Stimulated activated naive CD8-positive, alpha-beta T cell treated with anti-CD3 and anti-CD28 coated beads, Interleukin-15, amount 100 ng/mL, for 72 hours (primary cell): ENCODE data around the gene PDE4D.
"Not testable (repeated sequence)": the region's sequence is repeated elsewhere in the genome, so short reads cannot be mapped to it uniquely, and the experiment has no call there.

Experiments used
- ATAC-seq: fragments of 150-1000 bp; cut with Tn5 transposase; 2 replicates; pipeline ENCODE4 v1.10.0; 2021; ENCODE audit warnings: mild to moderate bottlenecking, moderate library complexity
- DNase-seq, 2 donors: peaks; one replicate each; pipeline ENCODE4 v3.0.0; 2021 to 2022
- H3K27ac Mint-ChIP-seq, 2 donors: one replicate each; pipeline ENCODE4 v1.8.0; 2022; ENCODE audit warnings: mild to moderate bottlenecking in 2 of 2, mixed read lengths in 2 of 2, moderate library complexity in 2 of 2
- H3K27me3 Mint-ChIP-seq: one replicate; pipeline ENCODE4 v1.8.0; 2022; ENCODE audit warnings: mixed read lengths
- H3K4me1 Mint-ChIP-seq: one replicate; pipeline ENCODE4 v1.8.0; 2022; ENCODE audit warnings: mild to moderate bottlenecking, mixed read lengths
- H3K4me3 Mint-ChIP-seq, 2 donors: one replicate each; pipeline ENCODE4 v1.8.0; 2022; ENCODE audit warnings: mild to moderate bottlenecking in 2 of 2, mixed read lengths in 2 of 2, moderate library complexity in 1 of 2
- H3K9me3 Mint-ChIP-seq, 2 donors: one replicate each; pipeline ENCODE4 v1.8.0; 2022; ENCODE audit warnings: mixed read lengths in 2 of 2

The PDE4D gene

GRCh38 chr5:59756373-59757035 is 137.0 kb downstream of the PDE4D start:
- no peaks in the 10 kb centered on the region for H3K27me3 Mint-ChIP-seq
- no peak for ATAC-seq

GRCh38 chr5:59755476-59755875 is 138.1 kb downstream of the PDE4D start:
- H3K4me1 Mint-ChIP-seq = no peaks in the 10 kb centered on the region
- H3K27ac Mint-ChIP-seq = no peak overlapping the region
- H3K4me3 Mint-ChIP-seq = no peak overlapping the region
- no peaks in the 10 kb centered on the region for H3K9me3 Mint-ChIP-seq
- H3K27me3 Mint-ChIP-seq = no peaks in the 10 kb centered on the region
- ATAC-seq = no peak
- DNase-seq = no peak

More at GRCh38 chr5:59756373-59757035, 137.0 kb downstream of the PDE4D start:
- Mint-ChIP-seq H3K4me1 (no peaks in the 10 kb centered on the region), H3K9me3 (no peaks in the 10 kb centered on the region), H3K27ac (no peak overlapping the region), H3K4me3 (no peak overlapping the region)
- no peak for DNase-seq

GRCh38 chr5:59753599-59753998 is 139.9 kb downstream of the PDE4D start:
- Mint-ChIP-seq H3K4me3 (no peak overlapping the region), H3K27ac (no peak overlapping the region), H3K9me3 (no peaks in the 10 kb centered on the region), H3K27me3 (no peaks in the 10 kb centered on the region), H3K4me1 (no peaks in the 10 kb centered on the region)
- ATAC-seq = no peak
- no peak for DNase-seq

- Mint-ChIP-seq H3K9me3 (no peaks in the 10 kb centered on the region), H3K4me3 (no peak overlapping the region), H3K27me3 (peaks cover 9% of the 10 kb centered on the region), H3K27ac (no peak overlapping the region), H3K4me1 (no peaks in the 10 kb centered on the region)
- no peak for DNase-seq
- ATAC-seq = no peak
Observed at GRCh38 chr5:59749782-59750520, 143.6 kb downstream of the PDE4D start.

GRCh38 chr5:59748036-59748663 is 145.4 kb downstream of the PDE4D start:
- H3K4me3 Mint-ChIP-seq, H3K27ac Mint-ChIP-seq, DNase-seq, H3K4me1 Mint-ChIP-seq, H3K27me3 Mint-ChIP-seq, ATAC-seq, H3K9me3 Mint-ChIP-seq: not testable (repeated sequence)

- Mint-ChIP-seq H3K27ac (no peak overlapping the region), H3K27me3 (peaks cover 9% of the 10 kb centered on the region), H3K4me3 (no peak overlapping the region), H3K4me1 (no peaks in the 10 kb centered on the region), H3K9me3 (no peaks in the 10 kb centered on the region)
- DNase-seq = no peak
- ATAC-seq = no peak
Observed at GRCh38 chr5:59746241-59746765, 147.2 kb downstream of the PDE4D start.

- Mint-ChIP-seq H3K4me3 (no peak overlapping the region), H3K27me3 (peaks cover 9% of the 10 kb centered on the region), H3K9me3 (no peaks in the 10 kb centered on the region), H3K4me1 (no peaks in the 10 kb centered on the region), H3K27ac (no peak overlapping the region)
- ATAC-seq = no peak
- no peak for DNase-seq
Observed at GRCh38 chr5:59745415-59745863, 148.1 kb downstream of the PDE4D start.

GRCh38 chr5:59744531-59744992 is 149.0 kb downstream of the PDE4D start:
- no peak overlapping the region for H3K27ac Mint-ChIP-seq
- H3K27me3 Mint-ChIP-seq = peaks cover 9% of the 10 kb centered on the region
- ATAC-seq (no peak), DNase-seq (no peak)
- no peak overlapping the region for H3K4me3 Mint-ChIP-seq
- no peaks in the 10 kb centered on the region for H3K4me1 Mint-ChIP-seq
- H3K9me3 Mint-ChIP-seq = no peaks in the 10 kb centered on the region

GRCh38 chr5:59741599-59741998 is 151.9 kb downstream of the PDE4D start:
- no peaks in the 10 kb centered on the region for H3K4me1 Mint-ChIP-seq
- ATAC-seq (no peak), DNase-seq (no peak)
- no peak overlapping the region for H3K27ac Mint-ChIP-seq
- no peak overlapping the region for H3K4me3 Mint-ChIP-seq
- no peaks in the 10 kb centered on the region for H3K9me3 Mint-ChIP-seq
- H3K27me3 Mint-ChIP-seq = peaks cover 3% of the 10 kb centered on the region

- Mint-ChIP-seq H3K4me1 (no peaks in the 10 kb centered on the region), H3K9me3 (no peaks in the 10 kb centered on the region), H3K4me3 (no peak overlapping the region), H3K27me3 (no peaks in the 10 kb centered on the region), H3K27ac (no peak overlapping the region)
- DNase-seq (no peak), ATAC-seq (no peak)
Observed at GRCh38 chr5:59738024-59738423, 155.5 kb downstream of the PDE4D start.

- no peaks in the 10 kb centered on the region for H3K9me3 Mint-ChIP-seq
- H3K4me1 Mint-ChIP-seq = no peaks in the 10 kb centered on the region
- H3K27ac Mint-ChIP-seq = no peak overlapping the region
- no peak for ATAC-seq
- H3K27me3 Mint-ChIP-seq = no peaks in the 10 kb centered on the region
- H3K4me3 Mint-ChIP-seq = no peak overlapping the region
- no peak for DNase-seq
Observed at GRCh38 chr5:59732806-59733205, 160.7 kb downstream of the PDE4D start.

- DNase-seq (no peak), ATAC-seq (no peak)
- no peak overlapping the region for H3K27ac Mint-ChIP-seq
- H3K27me3 Mint-ChIP-seq = no peaks in the 10 kb centered on the region
- no peaks in the 10 kb centered on the region for H3K4me1 Mint-ChIP-seq
- H3K9me3 Mint-ChIP-seq = no peaks in the 10 kb centered on the region
- no peak overlapping the region for H3K4me3 Mint-ChIP-seq
Observed at GRCh38 chr5:59732301-59732700, 161.2 kb downstream of the PDE4D start.

GRCh38 chr5:59731809-59732208 is 161.7 kb downstream of the PDE4D start:
- Mint-ChIP-seq H3K9me3 (no peaks in the 10 kb centered on the region), H3K27ac (no peak overlapping the region), H3K4me1 (no peaks in the 10 kb centered on the region), H3K27me3 (no peaks in the 10 kb centered on the region), H3K4me3 (no peak overlapping the region)
- DNase-seq (no peak), ATAC-seq (no peak)

GRCh38 chr5:59729820-59730219 is 163.7 kb downstream of the PDE4D start:
- Mint-ChIP-seq H3K9me3 (no peaks in the 10 kb centered on the region), H3K27me3 (no peaks in the 10 kb centered on the region), H3K4me3 (no peak overlapping the region), H3K27ac (no peak overlapping the region), H3K4me1 (no peaks in the 10 kb centered on the region)
- ATAC-seq (no peak), DNase-seq (no peak)

- Mint-ChIP-seq H3K9me3 (no peaks in the 10 kb centered on the region), H3K27ac (no peak overlapping the region), H3K4me3 (no peak overlapping the region)
Observed at GRCh38 chr5:59729357-59729756, 164.2 kb downstream of the PDE4D start.

GRCh38 chr5:59728356-59728755 is 165.2 kb downstream of the PDE4D start:
- H3K4me3 Mint-ChIP-seq = no peak overlapping the region
- no peaks in the 10 kb centered on the region for H3K27me3 Mint-ChIP-seq
- DNase-seq (no peak), ATAC-seq (no peak)
- H3K4me1 Mint-ChIP-seq = no peaks in the 10 kb centered on the region
- H3K9me3 Mint-ChIP-seq = no peaks in the 10 kb centered on the region
- H3K27ac Mint-ChIP-seq = no peak overlapping the region

More at GRCh38 chr5:59729357-59729756, 164.2 kb downstream of the PDE4D start:
- Mint-ChIP-seq H3K4me1 (no peaks in the 10 kb centered on the region), H3K27me3 (no peaks in the 10 kb centered on the region)
- DNase-seq = no peak
- ATAC-seq = no peak
